K562 (cell line): ENCODE data around the gene TADA2A.

ENCODE experiments used
- FOXK1 ChIP-seq: sonication (generic); formaldehyde crosslinking; IDR thresholded peaks from 2 replicates; pipeline ENCODE4 v1.8.0; 2022; ENCODE audit warnings: missing genetic modification reagents, mild to moderate bottlenecking, borderline replicate concordance
- GATAD2A ChIP-seq: fragments of 450-650 bp; IDR thresholded peaks from 2 replicates; pipeline ENCODE4 v1.6.1; 2017
- KLF16 ChIP-seq: IDR thresholded peaks from 2 replicates; pipeline ENCODE4 v1.6.1; 2016; ENCODE audit warnings: antibody characterized with exemption
- MAFK ChIP-seq: IDR thresholded peaks from 2 replicates; pipeline ENCODE4 v1.6.1; 2011; ENCODE audit warnings: low read length, improper control_type of control experiment
- MAZ ChIP-seq, 2 experiments: fragments of 450-650 bp in 1 of 2; sonication (generic) in 1 of 2; formaldehyde crosslinking; IDR thresholded peaks in 1 of 2; conservative IDR thresholded peaks in 1 of 2; 2 replicates each; pipeline versions ENCODE4 v1.4.0 to v1.5.0; 2020; ENCODE audit warnings: mild to moderate bottlenecking in 1 of 2, missing genetic modification reagents in 1 of 2
- NR1H2 ChIP-seq: sonication (generic); formaldehyde crosslinking; IDR thresholded peaks from 2 replicates; pipeline ENCODE4 v1.4.0; 2020; ENCODE audit warnings: mild to moderate bottlenecking, missing genetic modification reagents
- SNRNP70 ChIP-seq: fragments of 200-400 bp; formaldehyde crosslinking; optimal IDR thresholded peaks from 2 replicates; pipeline ENCODE3; 2017; ENCODE audit warnings: low read depth, low read length
- TF ChIP-seq, protein P1 (sequence below), 3 experiments: IDR thresholded peaks in 2 of 3; conservative IDR thresholded peaks in 1 of 3; 2 replicates each; pipeline ENCODE4 v1.5.1; 2011 to 2012; ENCODE audit warnings: low read length in 3 of 3, mild to moderate bottlenecking in 3 of 3, control low read depth in 2 of 3, improper control_type of control experiment in 1 of 3, inconsistent platforms in 1 of 3, low read depth in 1 of 3, mixed read lengths in 1 of 3, moderate library complexity in 1 of 3; ENCODE audit not compliant: insufficient read depth in 2 of 3

DNA sequence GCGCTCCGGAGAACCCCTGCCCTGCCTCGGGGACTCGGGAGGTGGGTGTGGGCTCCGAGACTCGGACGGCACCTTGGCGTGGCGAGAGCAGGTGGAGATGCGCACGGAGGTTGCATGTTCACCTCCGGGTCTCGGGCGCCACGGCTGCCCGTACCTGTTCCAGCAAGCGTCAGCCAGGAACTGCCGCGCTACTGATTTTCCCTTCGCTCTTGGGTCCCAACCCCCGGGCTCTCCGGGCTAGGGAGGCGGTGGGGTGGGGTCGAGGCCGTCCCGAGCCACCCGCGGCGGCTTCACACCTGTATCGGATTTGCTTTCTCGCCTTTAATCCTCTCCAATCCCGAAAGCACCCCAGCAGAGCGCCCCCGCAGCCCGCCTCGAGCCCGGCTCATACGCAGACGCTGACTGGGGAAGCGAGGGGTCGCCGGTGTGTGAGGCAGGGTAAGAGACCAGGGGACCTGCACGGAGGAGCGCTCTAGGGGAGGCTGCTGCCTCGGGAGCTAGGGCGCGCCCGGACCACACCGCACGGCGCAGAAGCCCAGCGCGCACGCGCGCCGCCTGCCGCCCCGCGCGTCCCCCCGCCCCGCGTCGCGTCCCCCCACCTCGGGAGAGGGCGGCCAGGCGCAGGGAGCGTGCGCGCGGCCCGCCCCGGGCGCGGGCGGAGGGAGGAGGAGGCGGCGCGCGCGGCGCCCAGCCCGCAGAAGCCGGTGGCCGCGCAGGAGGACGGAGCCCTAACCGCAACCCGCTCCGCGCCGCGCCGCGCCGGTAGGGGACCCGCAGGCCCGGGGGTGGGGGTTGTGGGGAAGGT lies 82.7 kb downstream of the TADA2A start, which contains the start of gene DUSP14:
- no peak for TF ChIP-seq SNRNP70
- TF ChIP-seq, protein P1, sequence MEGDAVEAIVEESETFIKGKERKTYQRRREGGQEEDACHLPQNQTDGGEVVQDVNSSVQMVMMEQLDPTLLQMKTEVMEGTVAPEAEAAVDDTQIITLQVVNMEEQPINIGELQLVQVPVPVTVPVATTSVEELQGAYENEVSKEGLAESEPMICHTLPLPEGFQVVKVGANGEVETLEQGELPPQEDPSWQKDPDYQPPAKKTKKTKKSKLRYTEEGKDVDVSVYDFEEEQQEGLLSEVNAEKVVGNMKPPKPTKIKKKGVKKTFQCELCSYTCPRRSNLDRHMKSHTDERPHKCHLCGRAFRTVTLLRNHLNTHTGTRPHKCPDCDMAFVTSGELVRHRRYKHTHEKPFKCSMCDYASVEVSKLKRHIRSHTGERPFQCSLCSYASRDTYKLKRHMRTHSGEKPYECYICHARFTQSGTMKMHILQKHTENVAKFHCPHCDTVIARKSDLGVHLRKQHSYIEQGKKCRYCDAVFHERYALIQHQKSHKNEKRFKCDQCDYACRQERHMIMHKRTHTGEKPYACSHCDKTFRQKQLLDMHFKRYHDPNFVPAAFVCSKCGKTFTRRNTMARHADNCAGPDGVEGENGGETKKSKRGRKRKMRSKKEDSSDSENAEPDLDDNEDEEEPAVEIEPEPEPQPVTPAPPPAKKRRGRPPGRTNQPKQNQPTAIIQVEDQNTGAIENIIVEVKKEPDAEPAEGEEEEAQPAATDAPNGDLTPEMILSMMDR (IDR thresholded peaks at IDR 0.05 in 2 of 3, conservative IDR thresholded peaks at IDR 0.05 in 1 of 3; ENCODE audit: insufficient read depth in 2 of 3, low read depth in 1 of 3, low read length in 3 of 3) = no peak; a peak in 1 of 6 replicates
- TF ChIP-seq GATAD2A = no peak
- no peak for TF ChIP-seq KLF16
- no peak for TF ChIP-seq NR1H2 (CRISPR knock-in tag)
- TF ChIP-seq FOXK1 (CRISPR knock-in tag) = no peak
- no peak for TF ChIP-seq MAFK
- peak in 1 of 2 experiments; percentile 12; a peak in 1 of 4 replicates for TF ChIP-seq MAZ (CRISPR knock-in tag; conservative IDR thresholded peaks at IDR 0.05 in 1 of 2, IDR thresholded peaks at IDR 0.05 in 1 of 2)
